Right ventricle myocardium inferior (tissue), 1 donor: ENCODE data around the gene AGBL3. TPM values are rescaled to one million over a fixed set of nuclear protein-coding genes. Genes with fewer than 3 reads are reported as not detected.

Experiments
- ATAC-seq: fragments of 200-7000 bp; cut with Tn5 transposase; one replicate; pipeline ENCODE4 v1.9.1; 2020; ENCODE audit warnings: mild to moderate bottlenecking, moderate library complexity
- DNase-seq: peaks from one replicate; pipeline ENCODE4 v3.0.0; 2021; ENCODE audit errors: missing footprints
- intact Hi-C: fragments of 100-400 bp; cut with DNase I; formaldehyde crosslinking; loops from one replicate; pipeline ENCODE4 v1.11.0; 2022
- total RNA-seq: library from RNA; stranded (reverse); fragmentation: NEBNext Ultra II Directional; extraction: Animal tissue kit (Norgen Biotek cat#: 25700); gene quantifications from one replicate; pipeline ENCODE4 v1.2.1, GENCODE V29; 2021
- donor health status: DM: no; HTN: yes; CAD: no; lungs with severe emphysema.

The AGBL3 gene
- total RNA-seq, 1 donor from 2014 or later, result 2.2 TPM

DNA sequence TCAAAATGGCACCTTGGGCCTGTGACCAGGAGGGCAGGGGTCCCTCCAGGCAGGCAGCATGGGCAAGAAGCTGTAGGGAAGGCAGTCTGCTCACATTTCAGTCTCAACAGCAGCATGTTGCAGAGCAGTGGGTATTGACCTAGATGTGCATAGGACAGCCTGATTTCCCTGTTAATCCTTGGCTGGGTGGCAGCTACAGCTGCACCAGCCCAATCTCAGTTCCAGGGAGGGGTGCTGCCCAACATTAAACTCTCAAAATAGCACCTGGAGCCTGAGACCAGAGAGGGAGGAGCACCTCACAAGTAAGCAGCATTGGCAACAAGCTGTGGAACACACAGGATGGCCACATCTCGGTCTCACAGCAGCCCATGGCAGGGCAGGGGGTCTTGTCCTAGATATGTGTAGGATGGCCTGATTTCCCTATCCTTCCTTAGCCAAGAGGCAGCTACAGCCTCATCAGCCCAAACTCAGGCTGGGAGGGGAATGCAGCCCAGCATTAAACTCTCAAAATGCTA, 171.9 kb downstream of the AGBL3 start:
- ATAC-seq, result peak; percentile 76
- no peak for DNase-seq
- intact Hi-C loops, result loop anchor here (1.0 kb wide), 1 partner anchor 10 kb away; the partner anchor contains the start of gene TMEM140

DNA sequence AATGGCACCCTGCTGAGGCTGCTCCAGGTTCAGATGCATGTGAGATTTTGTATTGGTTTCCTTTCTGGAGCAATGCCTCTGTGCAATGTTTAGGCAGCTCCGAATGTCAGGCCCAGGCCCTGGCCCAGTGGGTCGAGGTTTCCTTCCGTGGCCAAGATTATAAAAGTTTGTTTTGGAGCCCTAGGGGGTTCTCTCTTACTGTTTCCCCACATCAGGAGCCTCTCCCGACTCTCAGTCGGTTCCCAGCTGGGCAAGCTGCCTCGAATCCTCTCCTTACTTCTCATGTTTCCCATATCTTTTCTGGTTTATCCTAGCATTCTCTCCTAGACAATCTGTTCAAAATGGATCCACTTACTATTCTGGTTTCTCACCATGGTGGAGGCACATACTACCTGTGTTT, 172.6 kb downstream of the AGBL3 start:
- ATAC-seq (peak; percentile 2), DNase-seq (peak; percentile 42)
- intact Hi-C loops, result loop anchor here (1.0 kb wide), 1 partner anchor 11 kb away; the partner anchor contains the start of gene TMEM140

DNA sequence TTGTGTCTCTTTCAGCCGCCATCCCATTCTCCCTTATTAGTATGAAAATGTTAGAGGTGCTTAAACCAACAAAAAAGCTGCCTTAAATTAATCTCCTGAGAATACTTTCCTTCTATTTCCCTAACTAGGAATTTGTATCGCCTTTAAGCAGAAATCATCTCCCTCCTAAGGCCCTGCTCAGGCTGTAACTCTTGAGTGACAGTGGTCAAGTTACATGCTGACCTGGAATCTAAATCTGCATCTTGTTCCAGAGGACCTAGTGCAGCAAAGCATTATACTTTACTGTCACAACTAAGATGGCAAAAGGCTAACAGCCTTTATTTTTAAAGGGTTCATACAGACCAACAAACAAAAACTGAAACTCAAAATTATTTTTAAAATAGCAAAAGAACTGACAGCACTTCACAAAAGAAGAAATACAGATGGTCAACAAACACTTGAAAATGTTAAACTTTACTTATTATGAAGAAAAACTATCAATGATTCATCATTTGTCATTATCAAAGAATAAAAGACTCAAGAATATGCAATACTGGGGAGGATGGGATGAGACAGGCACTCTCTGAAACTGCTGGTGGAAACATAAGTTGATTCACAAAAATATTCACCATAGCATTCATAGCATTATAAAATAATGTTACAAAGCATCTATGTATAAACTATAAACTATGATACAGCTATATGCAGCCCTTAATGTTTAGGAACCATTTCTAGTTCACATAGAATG, 173.2 kb downstream of the AGBL3 start:
- intact Hi-C loops, result no loop called here

DNA sequence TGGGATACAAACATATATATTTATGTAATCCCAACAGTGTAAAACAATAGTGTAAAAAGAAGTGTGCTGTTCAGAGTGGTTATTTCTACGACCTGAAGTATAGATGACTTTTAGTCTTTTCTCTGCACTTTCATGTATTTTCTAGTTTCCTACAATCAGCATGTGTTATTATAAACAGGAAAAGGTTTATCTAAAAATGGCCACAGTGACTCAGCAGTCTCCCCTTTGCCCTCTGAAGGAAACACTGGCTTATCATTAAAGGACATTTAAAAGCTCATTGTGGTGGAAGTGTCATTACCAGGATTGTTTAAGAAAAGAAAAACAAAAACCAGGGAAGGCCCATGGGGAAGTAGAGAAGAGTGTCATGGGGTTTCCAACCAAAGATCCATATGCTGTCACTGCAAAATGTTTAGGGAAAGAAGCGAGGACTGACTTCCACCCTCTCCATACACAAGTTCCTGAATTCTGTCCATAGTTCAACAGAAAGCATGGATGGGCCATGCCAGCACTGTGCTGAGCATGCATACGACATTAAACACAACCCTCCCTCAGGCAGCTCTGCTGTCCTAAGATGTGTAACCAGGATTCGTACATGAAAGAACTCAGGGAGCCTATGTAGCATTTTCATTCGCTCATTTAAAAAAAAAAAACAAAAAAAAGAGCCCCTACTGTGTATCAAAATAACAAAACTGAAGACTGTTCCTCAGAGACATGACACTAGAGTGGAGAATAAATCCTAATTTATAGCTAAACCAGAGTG, 174.0 kb downstream of the AGBL3 start:
- intact Hi-C loops, result no loop called here
- DNase-seq, result peak; percentile 57
- no peak for ATAC-seq

More for the DNA sequence above, 173.2 kb downstream of the AGBL3 start:
- no peak for DNase-seq
- ATAC-seq, result no peak

DNA sequence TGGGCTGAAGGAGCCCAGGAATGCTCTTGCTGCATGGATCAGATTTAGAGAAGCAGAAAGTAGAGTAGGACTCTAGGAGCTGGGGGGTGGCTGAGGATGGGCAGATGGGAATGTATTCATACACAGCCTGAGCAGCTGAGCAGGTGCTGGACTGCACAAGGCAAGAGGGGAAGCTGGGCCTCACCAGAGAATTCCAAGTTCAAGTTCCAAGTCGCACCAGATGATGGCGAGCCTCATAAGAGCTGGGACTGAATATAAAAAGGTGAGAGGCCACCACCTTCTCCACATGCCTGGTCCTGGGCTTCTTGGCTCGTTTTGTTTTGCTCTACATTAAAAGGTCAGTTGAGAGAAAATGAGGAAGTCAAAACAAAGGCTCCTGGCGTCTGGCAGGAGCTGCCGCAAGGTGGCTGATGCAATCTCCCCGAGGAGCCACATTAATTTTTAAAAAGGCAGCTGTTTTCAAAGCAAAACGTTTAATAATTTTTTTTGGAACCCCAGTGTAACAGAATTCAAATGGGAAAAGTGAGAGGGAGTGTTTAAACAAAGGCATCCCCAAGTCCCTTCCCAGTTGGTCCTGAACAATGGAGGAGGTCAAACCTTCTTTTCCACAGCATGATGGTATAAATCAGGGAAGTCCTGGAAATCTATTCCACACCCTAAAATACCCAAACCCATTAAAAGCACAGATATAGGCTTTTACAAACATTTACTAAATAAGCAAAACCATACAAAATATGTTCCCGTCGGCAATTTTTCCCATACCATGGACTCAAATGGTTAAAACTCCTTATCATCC, 174.7 kb downstream of the AGBL3 start:
- intact Hi-C loops, result no loop called here
- ATAC-seq, result no peak
- DNase-seq, result peak; percentile 65

DNA sequence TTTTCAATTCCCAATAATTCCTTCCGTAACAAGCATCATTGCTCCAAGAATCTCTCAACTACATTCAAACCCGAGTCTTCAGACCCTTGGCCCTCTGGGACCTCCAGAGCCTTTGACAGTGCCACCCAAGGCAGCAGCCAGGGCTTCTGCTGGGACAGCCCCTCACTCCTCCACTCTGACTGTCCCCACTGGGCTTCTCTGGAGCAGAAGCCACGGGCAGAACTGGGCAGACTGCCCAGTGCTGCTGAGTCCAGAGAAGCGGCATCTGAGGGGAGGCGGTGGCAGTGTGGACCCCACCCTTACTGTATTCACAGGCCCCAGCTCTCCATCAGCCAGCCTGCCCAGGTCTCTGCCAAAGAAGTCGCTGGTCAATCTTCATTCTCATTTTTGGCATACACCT, 175.4 kb downstream of the AGBL3 start:
- DNase-seq (peak; percentile 64), ATAC-seq (no peak)
- intact Hi-C loops, result no loop called here

DNA sequence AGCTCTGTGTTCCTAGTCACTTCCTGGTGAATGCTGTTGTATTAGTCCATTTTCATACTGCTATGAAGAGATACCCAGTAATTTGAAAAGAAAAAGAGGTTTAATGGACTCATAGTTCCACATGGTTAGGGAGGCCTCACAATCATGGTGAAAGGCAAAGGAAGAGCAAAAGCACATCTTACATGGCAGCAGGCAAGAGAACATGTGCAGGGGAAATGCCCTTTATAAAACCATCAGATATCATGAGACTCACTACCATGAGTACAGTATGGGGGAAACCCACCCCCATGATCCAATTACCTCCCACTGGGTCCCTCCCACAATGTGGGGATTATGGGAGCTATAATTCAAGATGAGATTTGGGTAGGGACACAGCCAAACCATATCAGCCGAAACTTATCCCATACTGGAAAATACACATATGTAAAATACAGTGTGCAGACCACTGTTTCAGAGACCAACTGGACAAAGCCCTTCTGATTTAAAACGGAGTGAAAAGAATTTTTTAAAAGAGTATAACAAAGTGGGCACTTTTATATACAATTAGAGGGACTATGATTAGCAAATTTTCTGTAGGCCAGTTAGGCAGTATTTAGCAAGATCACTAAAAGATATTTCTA, 176.2 kb downstream of the AGBL3 start:
- intact Hi-C loops, result no loop called here
- DNase-seq (no peak), ATAC-seq (no peak)

DNA sequence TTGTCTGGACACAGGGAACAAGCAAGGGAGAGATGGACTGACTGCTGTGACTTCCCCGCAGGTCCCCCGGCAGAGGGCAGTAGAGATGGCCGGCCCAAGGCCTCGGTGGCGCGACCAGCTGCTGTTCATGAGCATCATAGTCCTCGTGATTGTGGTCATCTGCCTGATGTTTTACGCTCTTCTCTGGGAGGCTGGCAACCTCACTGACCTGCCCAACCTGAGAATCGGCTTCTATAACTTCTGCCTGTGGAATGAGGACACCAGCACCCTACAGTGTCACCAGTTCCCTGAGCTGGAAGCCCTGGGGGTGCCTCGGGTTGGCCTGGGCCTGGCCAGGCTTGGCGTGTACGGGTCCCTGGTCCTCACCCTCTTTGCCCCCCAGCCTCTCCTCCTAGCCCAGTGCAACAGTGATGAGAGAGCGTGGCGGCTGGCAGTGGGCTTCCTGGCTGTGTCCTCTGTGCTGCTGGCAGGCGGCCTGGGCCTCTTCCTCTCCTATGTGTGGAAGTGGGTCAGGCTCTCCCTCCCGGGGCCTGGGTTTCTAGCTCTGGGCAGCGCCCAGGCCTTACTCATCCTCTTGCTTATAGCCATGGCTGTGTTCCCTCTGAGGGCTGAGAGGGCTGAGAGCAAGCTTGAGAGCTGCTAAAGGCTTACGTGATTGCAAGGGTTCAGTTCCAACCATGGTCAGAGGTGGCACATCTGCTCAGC, 178.2 kb downstream of the AGBL3 start:
- DNase-seq, result no peak
- intact Hi-C loops, result no loop called here
- ATAC-seq, result peak; percentile 6

DNA sequence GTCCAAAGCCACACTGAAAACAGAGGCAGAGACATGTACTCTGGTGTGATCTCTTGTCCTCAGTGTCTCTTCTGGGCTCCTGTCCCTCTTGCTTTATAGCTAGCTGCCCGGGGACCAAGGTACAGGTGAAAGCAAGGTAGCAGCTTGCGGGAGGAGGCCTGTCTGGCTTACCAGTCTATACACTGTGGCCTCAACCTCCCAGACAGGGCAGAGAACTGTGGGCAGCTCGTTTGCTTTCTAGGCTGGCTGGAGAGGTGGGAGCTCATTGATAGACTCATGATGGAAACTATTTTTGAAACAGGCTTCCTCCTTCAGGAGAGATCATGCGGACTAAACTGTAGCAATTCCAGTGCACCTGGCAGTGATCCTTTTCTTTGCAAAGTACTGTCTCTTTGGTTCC, 179.6 kb downstream of the AGBL3 start:
- intact Hi-C loops, result no loop called here
- ATAC-seq, result no peak

DNA sequence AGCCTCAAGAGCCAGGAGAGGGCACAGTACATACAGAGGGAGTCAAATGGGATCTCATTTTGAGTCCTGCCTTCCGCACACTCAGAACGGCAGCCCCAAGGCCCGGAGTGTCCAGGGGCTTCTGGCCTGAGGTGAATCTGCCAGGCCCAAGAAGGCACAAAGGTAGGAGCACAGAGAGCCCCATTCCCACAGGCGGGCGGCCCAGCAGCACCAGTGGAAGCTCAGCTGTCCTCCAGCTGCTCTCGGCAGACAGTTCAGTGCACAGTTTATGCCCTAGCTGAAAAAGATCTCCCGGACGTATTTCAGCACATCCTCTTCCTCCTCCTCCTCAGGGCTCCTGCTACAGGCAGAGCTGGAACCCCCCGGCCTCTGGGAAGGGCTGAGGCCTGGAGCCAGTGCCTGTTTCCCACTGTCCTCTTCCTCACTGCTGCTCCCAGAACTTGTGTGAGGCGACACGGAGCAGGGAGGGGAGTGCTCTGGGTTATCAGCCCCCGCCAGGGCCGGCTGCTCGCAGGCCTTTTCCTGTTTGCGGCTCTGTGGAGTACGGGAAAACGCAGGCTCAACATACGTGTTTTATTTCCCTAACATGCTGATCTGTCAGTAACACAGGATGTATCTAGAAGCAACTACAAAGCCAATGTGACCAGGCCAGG, 180.2 kb downstream of the AGBL3 start:
- intact Hi-C loops, result no loop called here
- no peak for ATAC-seq
- no peak for DNase-seq

More for the DNA sequence above, 179.6 kb downstream of the AGBL3 start:
- no peak for DNase-seq

DNA sequence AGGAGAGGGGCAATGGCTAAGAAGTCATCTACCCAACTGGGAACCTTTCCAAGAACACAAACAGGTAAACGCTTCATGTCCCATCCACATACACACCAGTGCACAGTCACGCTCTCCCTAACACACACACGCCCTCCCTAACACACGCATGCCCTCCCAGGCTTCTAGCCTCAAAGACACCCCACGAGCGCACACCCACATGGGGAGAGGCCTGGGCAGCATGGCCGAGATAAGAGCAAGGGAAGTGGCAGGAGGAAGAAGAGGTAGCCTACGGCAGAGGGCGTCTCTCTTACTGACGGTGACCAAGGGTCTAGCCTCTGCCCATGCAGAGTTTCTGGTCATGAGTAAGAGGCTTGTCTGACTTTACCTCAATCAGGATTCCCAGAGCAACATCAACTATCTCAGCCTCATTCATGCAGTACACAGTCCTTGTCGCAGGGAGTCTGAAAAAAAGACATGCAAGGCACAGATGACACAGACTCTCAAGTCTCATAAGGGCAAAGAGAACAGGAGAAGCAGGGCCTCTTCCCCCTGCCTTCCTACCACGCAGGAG, 181.1 kb downstream of the AGBL3 start:
- no peak for ATAC-seq
- intact Hi-C loops, result no loop called here

DNA sequence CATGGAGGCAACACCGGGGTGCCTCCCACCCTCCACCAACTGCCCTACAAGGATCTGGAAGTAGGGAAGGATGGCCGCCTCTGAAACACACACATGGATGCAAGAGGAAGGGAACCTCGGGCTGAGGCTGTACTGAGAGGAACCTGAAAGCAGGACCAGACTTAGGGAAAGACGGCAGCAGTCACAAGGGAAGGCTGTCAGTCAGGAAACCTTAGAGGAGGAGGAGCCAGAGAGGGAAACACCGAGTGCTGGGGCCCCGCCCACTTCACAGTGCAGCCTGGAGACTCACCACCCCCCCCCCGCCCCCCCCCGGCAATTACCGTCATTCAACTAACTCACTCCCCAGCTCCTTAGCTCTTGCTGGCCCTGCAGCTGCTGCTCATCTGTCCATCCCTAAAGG, 181.7 kb downstream of the AGBL3 start:
- ATAC-seq, result no peak
- intact Hi-C loops, result no loop called here
- peak; percentile 60 for DNase-seq

More for the DNA sequence above, 181.1 kb downstream of the AGBL3 start:
- DNase-seq, result peak; percentile 64

DNA sequence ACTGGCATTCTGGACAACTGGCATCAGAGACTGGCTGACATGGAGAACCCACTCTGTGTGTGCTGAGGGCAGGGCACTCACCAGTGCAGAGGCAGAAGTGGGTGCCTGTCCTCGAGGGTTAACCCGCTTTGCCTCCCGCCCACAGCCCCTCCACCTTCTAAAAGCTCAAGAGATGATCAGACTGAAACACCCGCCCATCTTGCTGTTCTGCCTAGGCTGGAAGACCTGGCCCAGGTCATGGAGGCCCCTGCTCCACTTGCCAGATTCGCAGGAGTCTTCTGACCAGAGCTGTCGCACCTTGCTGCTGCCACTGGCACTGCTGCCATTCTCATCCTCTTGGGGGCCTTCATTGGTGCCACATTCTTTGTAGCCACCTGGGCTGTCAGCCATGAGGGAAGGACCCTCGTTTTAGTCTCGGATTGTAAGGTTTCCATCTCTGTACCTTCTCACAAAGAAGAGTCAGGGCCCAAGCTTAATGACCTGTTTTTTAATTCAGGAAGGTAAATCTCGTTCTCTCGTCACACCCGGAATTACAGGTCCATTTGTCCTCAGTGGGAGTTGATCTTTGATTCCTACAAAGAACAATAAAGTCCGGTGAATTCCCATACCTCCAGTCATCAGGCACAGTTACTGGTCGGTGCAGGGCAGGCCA, 182.3 kb downstream of the AGBL3 start:
- ATAC-seq, result no peak
- intact Hi-C loops, result no loop called here
- DNase-seq, result peak; percentile 25

DNA sequence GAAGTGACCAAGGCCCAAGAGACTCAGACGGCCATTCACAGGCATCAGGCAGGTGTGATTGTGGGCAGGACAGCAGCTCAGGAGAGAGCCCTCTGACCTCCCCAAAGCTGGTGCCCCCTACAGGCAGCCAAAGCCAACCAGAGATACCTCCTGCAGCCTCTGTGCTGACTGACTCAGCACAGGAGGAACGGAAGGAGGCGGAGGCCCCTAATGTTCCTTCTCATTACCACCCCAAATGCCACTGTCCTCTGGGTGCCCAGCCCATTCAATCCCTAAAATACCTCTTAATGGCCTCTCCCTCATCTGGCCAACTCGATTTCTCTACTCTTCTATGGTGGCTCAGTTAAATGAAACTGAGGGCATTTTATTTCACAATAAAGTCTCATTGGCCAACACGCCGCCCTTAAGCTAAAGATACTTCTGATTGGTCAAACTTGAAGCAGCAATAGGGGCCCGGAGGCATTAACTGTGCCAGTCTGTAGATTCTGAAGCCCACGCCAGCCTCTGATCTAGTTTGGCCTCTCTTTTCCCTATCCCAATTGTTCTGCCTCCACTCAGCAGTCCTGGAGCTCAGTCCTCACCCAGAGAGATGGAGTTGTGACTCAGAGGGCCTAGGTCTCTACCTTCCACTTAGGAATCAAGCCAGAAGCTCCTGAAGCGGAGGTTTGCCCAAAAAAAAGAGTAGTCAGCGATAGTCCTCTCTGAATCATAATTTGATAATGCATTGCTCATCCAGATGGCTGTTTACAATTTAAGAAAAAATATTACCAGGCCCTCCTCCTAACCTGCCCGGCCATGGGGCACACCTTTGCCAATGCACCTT, 183.0 kb downstream of the AGBL3 start:
- intact Hi-C loops, result no loop called here
- no peak for ATAC-seq
- no peak for DNase-seq

DNA sequence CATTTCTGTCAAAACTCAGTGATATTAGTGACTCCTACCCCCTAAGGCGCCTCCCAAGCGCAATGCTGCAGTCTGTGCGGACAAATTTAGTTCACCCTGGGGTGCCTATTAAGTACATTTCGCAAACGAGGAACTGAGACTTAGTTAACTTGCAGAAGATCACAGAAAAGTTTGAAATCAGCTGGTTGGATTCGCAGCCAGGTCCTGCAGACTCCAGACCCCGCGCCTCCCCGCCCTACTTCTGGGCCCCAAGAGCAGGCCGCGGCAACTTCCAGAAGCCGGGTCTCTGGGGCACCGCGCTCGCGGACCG, 183.6 kb downstream of the AGBL3 start:
- intact Hi-C loops, result loop anchor here (1.0 to 10.0 kb wide), 3 partner anchors 184 to 525 kb away; partner anchors contain the start of genes AGBL3 and BPGM
- ATAC-seq (no peak), DNase-seq (no peak)
